IPS-18a (cell line): Measurements from ENCODE around the gene TERB2.
"Not testable (repeated sequence)": the region's sequence is repeated elsewhere in the genome, so short reads cannot be mapped to it uniquely, and the experiment has no call there.

Experiments
- H3K27ac ChIP-seq: one replicate; pipeline ENCODE4 v1.5.1; 2013; ENCODE audit warnings: low read length
- H3K27me3 ChIP-seq: one replicate; pipeline ENCODE4 v1.6.1; 2013; ENCODE audit warnings: mild to moderate bottlenecking, low read length; ENCODE audit not compliant: control insufficient read depth, insufficient read depth
- H3K36me3 ChIP-seq: one replicate; pipeline ENCODE4 v1.6.1; 2013; ENCODE audit warnings: low read depth, low read length; ENCODE audit not compliant: control insufficient read depth
- H3K4me1 ChIP-seq: one replicate; pipeline ENCODE4 v1.6.1; 2013; ENCODE audit warnings: low read depth, low read length; ENCODE audit not compliant: control insufficient read depth
- H3K4me3 ChIP-seq: one replicate; pipeline ENCODE4 v1.5.1; 2013; ENCODE audit warnings: low read length
- H3K9ac ChIP-seq: one replicate; pipeline ENCODE4 v1.6.1; 2013; ENCODE audit warnings: mild to moderate bottlenecking, low read length, moderate library complexity
- H3K9me3 ChIP-seq: one replicate; pipeline ENCODE4 v1.6.1; 2013; ENCODE audit warnings: low read depth, low read length; ENCODE audit not compliant: control insufficient read depth

Gene TERB2

DNA sequence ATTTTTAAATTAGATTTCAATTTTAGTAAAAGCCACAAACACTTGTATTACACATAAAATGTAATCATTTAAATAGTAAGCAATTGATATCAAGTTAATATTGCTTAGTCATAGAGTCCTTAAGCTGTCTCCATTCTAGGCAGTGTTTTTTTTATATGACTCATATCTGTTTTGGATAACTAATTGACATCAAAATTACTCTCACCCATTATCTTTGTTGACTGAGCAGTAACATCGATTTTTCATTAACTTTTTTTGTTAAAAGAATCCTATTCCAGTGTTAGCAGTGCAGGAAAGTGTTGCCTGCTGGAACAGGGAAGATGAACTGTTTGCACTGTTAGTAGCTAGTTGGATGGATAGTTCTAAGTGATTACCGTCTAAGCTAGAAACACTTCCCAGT lies 21.3 kb downstream of the TERB2 start:
- H3K9me3 ChIP-seq, H3K27ac ChIP-seq, H3K36me3 ChIP-seq, H3K4me3 ChIP-seq, H3K27me3 ChIP-seq, H3K9ac ChIP-seq, H3K4me1 ChIP-seq: not testable (repeated sequence)

GRCh38 chr15:44979617-44980339 lies 23.3 kb downstream of the TERB2 start:
- H3K9ac ChIP-seq, H3K9me3 ChIP-seq, H3K4me3 ChIP-seq, H3K27ac ChIP-seq, H3K27me3 ChIP-seq, H3K36me3 ChIP-seq, H3K4me1 ChIP-seq: not testable (repeated sequence)

- not testable (repeated sequence) for H3K4me1 ChIP-seq, H3K4me3 ChIP-seq, H3K36me3 ChIP-seq, H3K27ac ChIP-seq, H3K9me3 ChIP-seq, H3K27me3 ChIP-seq, H3K9ac ChIP-seq
Measured at GRCh38 chr15:44984144-44984543, 27.7 kb downstream of the TERB2 start.

GRCh38 chr15:44986346-44987055 lies 30.0 kb downstream of the TERB2 start:
- H3K4me1 ChIP-seq, H3K27me3 ChIP-seq, H3K36me3 ChIP-seq, H3K9me3 ChIP-seq, H3K27ac ChIP-seq, H3K9ac ChIP-seq, H3K4me3 ChIP-seq: not testable (repeated sequence)

DNA sequence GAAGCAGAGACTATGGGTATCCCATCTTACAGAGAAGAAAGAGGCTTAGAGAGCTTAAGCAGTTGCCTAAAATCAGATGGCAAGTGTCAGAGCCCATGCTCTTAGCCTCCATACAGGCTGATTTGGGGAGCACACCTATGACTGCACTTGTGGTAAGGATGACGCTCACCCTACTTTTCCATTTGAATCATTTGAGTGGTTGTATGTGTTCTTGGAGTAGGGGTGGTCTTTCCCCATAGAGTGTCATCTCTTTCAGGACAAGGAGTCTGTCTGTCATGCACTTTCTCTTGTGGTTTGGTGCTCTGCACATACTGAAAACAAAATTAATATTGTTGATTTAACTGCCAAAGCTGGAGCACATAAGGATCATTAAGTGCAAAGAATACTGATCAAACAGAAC lies 31.2 kb downstream of the TERB2 start:
- not testable (repeated sequence) for H3K9me3 ChIP-seq, H3K27me3 ChIP-seq, H3K4me1 ChIP-seq, H3K27ac ChIP-seq, H3K4me3 ChIP-seq, H3K36me3 ChIP-seq, H3K9ac ChIP-seq

DNA sequence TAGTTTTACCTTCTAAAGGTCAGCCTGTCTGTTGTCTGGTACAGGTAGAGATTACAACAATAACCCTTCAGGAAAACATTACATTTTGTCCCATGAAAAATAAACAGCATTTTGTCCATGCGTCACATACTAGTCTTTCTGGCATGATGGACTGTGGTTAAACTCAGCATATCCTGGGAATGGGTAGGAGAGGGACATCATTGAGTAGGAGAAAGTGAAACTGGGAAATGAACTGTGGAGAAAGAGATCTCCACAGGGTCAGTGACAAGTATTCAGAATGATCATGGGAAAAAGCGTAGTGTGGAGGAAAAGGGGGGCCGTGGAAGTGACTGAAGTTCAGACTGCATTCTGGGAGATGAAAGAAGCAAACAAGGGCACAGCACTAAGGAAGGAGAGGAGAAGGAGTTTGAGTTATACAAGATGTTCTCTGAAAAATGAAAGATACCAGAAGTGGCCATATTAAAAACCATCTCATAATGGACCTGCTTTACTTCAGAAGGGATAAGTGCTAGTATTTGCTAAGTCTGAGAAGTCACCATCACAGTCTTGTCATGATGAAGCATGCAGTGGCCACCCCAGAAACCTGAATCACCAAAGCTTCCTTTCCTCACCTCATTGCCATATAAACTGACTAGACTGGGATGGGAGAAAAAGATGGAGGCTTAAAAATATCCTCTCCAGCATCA lies 31.8 kb downstream of the TERB2 start:
- H3K27me3 ChIP-seq, H3K27ac ChIP-seq, H3K4me1 ChIP-seq, H3K36me3 ChIP-seq, H3K9me3 ChIP-seq, H3K9ac ChIP-seq, H3K4me3 ChIP-seq: not testable (repeated sequence)

DNA sequence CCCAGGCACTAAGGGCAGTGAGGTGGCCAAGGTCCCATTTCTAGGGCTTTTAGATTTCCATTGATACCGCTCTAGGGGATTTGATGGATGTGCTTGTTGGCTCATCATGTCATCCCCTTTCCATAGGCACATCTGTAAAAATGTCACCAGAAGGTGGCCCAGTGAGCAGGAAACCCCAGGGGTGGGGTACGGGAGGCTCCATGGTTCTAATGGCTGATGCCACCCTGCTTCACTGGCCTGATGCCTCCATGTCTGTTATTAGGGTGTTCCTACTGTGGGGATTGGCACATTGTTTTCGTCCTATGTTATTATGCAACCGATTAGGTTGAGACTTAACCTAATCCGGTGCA lies 32.4 kb downstream of the TERB2 start:
- not testable (repeated sequence) for H3K27me3 ChIP-seq, H3K9me3 ChIP-seq, H3K9ac ChIP-seq, H3K4me3 ChIP-seq, H3K36me3 ChIP-seq, H3K4me1 ChIP-seq, H3K27ac ChIP-seq

- not testable (repeated sequence) for H3K9ac ChIP-seq, H3K4me1 ChIP-seq, H3K27ac ChIP-seq, H3K36me3 ChIP-seq, H3K4me3 ChIP-seq, H3K9me3 ChIP-seq, H3K27me3 ChIP-seq
Measured at GRCh38 chr15:44997632-44998031, 41.1 kb downstream of the TERB2 start.

DNA sequence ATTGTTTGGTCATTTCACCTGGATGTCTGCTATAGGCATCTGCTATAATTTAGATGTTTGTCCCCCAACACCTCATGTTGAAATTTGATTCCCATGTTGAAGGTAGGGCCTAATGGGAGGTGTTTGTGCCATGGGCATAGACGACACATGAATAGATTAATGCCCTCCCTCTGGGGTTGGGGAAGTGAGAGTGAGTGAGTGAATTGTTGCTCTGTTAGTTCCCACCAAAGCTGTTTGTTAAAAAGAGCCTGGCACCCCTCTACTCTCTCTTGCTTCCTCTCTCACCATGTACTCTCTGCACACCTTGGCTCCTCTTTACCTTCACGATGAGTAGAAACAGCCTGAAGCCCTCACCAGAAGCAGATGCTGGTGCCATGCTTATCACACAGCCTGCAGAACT lies 42.6 kb downstream of the TERB2 start:
- Histone ChIP-seq H3K9me3 (no peaks in the 10 kb centered on the region), H3K27me3 (no peaks in the 10 kb centered on the region), H3K9ac (no peak overlapping the region), H3K27ac (no peak overlapping the region), H3K36me3 (no peaks in the 10 kb centered on the region), H3K4me1 (no peaks in the 10 kb centered on the region), H3K4me3 (no peak overlapping the region)

DNA sequence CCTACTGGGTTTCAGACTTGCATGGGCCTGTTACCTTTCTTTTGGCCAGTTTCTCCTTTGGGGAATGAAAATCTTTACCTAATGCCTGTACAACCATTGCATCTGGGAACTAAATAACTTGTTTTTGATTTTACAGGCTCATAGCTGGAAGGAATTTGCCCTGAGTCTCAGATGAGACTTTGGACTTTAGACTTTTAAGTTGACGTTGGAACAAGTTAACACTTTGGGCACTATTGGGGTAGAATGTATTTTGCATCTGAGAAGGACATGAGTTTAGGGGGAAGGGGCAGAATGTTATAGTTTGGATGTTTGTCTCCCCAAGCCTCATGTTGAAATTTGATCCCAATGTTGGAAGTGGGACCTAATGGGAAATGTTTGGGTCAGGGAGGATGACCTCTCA lies 44.7 kb downstream of the TERB2 start:
- H3K4me3 ChIP-seq, H3K36me3 ChIP-seq, H3K9me3 ChIP-seq, H3K9ac ChIP-seq, H3K4me1 ChIP-seq, H3K27me3 ChIP-seq, H3K27ac ChIP-seq: not testable (repeated sequence)

GRCh38 chr15:45003731-45004410 lies 47.4 kb downstream of the TERB2 start:
- H3K27ac ChIP-seq, H3K9me3 ChIP-seq, H3K4me1 ChIP-seq, H3K4me3 ChIP-seq, H3K9ac ChIP-seq, H3K36me3 ChIP-seq, H3K27me3 ChIP-seq: not testable (repeated sequence)
